Occipital lobe (tissue), 2 donors: ENCODE results near the gene UBASH3B. TPM values are rescaled to one million over a fixed set of nuclear protein-coding genes. Genes with fewer than 3 reads are reported as not detected.

Experiments used
- DNase-seq: peaks from one replicate; lab custom pipeline; 2025; lab: John Stamatoyannopoulos, UW
- total RNA-seq: library from RNA; depleted of rRNA; stranded (reverse); fragments of >200 nt; gene quantifications from one replicate; pipeline ENCODE4 v1.2.3, GENCODE V29; 2014

UBASH3B gene
- total RNA-seq, 1 donor from 2014 or later: 23.4 TPM

DNA sequence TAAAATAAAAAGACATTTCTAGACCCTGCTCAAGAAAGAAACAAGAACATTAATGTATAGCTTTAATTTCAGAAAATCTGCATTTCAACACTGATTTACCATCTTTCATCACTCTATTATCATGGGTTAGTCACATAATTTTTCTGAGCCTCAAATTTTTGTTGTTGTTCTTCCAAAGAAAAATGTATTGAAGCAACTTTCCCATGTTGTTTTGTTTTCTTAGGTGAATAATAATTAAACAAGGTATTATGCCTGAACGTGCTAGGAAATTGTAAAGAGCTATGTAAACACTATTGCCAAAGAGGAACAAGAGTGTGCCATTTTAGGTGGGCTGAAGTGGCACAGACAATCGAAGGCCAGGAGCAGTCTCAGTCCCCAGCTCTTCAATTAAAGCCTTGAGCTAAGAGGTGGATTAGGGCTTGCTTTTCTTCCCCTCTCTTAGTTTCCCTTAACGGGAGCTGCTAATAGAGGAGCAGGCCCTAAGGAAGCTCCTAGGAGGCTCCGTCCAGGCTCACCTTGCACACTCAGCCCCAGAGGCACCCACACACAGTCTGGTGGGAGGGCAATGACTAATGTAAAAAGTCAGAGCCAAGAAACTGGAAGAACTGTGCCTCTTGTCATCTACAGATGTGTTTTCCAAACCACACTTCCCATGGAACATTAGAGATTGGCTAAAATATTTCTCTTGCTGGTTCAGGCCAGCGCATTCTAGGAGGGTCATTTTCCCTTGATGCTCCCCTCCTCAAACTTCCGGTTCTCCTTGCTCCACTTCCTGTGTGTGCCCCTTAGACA, 8.8 kb upstream of the UBASH3B start:
- no peak for DNase-seq

DNA sequence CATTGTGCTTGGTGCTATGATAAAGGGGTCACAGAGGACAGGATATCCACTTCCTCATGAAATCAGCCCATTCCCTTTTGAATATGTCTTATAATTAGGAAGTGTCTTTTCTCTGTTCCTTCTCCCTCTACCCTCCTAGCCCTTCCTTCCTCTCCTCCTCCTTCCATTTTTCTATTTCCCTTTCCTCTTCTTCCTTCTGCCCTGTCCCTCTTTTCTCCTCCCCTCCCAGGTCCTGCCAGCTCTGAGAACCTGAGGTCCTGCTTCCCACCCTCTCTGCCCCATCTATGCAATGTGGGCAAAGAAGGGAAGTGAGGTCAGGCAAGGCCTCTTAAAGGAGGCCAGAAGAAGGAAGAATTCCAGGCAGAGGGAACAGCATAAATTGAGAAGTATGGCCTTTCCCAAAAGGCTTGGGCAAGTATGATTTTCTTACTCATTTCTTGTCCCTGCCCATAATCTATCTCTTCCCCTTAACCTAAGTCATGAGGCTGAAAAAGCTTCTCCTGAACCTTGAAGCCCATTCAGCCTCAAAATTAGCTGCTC, 7.7 kb upstream of the UBASH3B start:
- DNase-seq: no peak

DNA sequence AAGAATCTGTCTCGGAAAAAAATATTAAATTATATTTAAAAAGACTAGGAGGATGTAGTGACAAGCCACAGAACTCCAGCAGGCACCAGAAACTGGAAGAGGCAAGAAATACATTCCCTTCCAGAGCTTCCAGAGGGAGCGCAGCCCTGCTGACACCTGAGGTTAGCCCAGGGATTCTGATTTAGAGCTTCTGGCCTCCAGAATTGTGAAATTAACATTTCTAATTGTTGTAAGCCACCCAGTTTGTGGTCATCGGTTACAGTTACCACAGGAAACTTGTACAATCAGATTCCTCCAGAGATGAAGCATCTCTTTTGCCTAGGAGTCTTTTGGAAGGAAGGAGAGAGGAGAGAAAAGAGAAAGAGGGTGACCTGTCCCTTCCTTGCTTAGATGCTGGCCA, 6.4 kb upstream of the UBASH3B start:
- DNase-seq: no peak

DNA sequence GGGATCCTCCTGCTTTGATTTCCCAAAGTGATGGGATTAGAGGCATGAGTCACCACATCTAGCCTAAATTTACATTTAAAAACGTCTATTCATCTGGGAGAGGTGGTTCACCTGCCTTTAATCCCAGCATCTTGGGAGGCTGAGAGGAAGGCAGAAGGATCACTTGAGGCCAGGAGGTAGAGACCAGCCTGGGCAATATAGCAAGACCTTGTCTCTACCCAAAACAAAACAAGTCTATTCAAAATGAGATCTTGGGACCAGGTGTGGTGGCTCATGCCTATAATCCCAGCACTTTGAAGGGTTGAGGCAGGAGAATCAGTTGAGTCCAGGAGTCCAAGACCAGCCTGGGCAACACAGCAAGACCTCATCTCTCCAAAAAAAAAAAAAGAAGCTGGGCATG, 4.9 kb upstream of the UBASH3B start:
- DNase-seq: no peak

DNA sequence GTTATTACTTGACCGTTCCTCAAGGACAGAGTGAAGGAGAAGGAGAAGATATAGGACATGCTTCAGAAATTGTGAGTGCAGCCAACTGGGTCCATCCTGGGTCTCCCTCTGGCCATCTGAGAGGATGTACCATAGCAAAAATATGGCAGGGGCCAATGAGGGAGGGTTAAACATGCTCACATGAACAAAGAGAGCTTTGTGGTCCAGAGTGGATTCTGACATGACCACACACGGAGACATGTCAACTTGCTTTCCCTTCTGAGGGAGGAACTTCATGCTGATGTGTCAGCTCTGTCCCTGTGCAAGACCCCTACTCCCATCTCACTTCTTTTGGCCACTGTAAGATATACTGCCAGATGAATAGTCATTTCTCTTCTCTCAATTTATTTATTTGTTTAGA, 3.0 kb upstream of the UBASH3B start:
- no peak for DNase-seq

DNA sequence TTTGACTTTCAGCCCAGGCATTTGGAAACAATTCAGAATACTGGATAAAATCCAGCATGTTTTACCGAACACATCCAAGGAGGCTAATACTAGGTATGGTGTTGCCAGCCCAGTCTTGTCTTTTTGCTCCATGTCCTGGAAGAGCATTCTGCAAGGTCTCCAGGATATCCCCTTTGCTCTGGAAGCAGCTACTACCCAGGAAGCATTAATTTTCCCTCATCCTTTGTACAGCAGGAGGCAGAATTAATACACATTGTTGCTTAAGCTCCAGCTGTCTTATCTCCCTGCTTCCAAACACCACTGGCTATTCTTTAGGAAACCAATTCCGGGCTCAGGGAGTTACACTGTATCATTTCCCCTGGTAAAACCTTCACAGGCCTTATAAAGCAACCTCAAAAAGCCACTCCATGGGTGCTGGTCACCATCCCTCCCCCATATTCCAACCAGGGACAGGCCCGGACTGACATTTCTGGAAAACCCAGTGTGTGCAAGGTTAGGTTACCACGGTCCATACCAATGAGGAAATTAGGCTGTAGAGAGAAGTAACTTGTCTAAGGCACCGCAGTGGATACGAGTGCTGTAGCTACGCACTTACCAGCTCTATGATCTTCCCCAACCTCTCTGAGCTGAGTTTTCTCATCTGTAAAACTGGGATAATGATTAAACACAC, 1.5 kb upstream of the UBASH3B start:
- no peak for DNase-seq

DNA sequence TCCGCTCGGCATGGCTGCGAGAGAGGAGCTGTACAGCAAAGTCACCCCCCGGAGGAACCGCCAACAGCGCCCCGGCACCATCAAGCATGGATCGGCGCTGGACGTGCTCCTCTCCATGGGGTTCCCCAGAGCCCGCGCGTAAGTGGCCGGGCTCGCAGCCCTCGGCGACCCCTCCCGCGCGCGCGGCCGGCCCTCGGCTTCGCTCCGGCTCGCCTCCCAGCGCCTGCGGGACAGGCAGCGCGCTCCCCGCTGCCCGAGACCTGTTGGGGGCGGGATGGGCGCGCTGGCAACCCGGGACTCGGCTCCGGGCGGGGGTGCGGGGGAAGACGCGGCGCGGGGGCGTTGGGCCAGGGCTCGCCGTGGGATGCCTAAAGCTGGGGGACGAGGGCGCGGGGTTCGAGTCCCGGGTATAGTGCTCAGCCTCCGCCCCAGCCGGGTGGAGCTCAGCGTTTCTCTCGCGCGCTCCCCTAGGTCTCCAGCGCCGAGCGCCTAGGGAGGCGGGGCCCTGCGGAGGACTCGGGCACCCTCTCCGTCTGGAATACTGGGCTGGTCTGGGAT, 630 bp downstream of the UBASH3B start:
- DNase-seq: peak; percentile 53

DNA sequence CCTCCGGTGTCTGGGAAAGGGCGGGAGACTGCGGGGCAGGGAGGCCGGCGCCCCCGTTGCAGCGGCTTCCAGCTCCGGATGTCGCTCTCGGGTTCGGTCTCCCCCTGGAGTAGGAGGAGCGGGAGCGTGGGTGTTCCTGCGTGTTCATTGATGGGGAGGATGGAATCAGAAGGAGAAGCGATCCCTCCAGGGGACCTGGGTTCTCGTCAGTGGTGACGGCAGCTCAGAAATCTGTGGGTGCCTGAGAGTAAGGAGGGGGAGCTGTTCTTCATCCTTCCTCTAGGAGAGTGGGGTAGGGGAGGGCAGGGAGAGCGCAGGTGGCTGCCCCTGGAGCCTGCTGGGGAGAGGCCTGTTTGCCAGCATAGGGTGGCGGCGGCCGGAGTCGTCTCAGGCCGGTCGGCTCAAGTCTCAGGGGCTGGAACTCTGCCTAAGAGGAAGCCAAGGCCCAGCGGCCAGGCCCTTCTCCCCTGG, 1.1 kb downstream of the UBASH3B start:
- DNase-seq: peak; percentile 51

DNA sequence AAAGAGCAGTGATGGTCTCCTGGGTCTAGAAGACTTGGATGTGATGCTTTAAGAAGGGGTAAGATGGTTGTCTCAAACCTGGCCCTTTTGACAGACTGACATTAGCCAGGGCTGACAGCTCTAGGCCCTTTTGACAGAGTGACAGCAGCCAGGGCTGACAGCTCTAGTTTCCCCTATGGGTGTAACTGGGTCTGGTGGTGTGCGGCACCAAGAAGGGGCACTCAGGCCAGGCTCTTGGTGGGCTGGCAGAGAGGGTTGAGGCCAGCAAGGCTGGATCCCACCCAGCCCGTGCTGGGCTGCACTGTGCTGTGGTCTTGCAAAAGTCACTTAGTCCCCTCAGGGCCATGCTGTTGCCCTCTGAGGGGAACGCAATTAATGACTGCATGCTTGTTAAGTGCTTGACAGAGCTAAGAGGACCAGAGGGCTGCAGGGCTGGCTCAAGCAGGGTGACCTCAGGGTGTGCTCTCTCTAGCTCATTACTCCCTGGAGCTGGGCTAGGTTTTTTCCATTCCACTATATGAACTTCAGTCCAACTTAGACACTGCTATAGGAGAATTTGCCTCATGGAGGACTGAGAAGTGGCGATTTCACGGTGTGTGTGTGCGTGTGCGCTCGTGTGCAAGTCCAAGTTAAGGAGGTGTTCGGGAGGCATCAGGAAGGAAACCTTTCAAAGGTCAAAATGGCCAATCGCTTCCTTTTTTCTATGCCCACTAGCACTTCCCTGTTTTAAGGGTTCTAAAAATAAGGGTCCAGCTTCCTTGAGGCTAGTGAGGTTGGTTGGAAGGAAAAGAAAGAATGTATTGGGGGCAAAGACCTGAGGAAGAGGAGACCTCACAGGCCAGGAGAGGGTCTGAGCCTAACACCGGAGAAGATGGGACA, 4.4 kb downstream of the UBASH3B start:
- no peak for DNase-seq

DNA sequence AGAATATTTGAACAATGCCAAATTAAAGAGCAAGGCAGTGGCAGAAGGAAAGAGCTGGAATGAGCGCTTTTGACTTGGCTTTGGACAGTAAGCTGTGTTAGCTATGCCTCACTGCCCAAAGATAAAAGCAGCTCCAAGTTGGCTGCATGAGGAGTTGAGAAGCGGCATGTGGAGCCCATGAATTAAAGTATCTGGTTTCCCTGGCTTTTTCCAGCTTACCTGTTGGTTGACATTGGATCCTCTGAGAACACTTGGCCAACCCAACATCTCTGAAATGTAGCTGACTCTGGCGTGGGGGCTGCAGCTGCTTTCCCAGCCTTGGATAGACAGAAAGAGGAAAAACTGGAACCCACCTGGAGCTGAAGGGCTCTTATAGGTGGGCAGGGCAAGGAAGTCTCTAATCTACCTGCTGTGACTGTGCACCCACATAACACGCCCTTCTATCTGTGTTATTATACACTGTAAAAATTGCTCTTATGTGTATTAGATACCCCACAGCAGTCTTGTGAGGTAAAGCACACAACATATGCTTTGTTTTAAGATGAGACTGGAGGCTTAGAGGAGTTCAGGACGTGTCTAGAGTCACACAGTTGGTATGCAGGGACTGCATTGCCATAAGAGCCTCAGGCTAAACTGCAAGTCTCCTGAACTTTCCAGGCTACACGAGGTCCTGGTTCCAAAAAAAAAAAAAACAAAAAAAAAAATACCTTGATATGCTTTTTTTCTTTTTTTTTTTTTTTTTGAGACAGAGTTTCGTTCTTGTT, 5.8 kb downstream of the UBASH3B start:
- DNase-seq: no peak

DNA sequence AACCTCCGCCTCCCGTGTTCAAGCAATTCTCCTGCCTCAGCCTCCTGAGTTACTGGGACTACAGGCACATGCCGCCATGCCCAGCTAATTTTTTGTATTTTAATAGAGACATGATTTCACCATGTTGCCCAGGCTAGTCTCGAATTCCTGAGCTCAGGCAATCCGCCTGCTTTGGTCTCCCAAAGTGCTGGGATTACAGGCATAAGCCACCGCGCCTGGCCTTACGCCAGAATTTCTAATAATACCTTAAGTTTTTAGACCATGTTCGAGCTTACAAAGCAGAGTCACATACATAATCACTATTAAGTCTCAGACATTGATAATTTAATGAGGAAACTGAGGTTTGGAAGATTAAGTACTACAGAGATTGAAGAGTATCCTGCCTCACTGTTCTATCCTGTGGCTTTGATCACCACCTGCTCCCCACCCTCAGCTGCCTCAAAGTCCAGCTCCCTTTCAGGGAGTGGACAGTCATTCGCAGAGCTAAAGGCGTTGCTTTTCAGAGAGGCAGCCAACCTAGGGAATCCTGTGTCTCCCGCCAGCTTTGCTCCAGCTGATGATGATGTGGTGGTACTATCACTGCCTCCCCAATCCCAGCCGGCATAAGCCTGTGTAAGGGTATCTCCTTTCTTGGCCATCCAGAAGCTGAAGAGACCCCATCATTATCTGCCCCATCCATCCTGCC, 7.7 kb downstream of the UBASH3B start:
- no peak for DNase-seq

DNA sequence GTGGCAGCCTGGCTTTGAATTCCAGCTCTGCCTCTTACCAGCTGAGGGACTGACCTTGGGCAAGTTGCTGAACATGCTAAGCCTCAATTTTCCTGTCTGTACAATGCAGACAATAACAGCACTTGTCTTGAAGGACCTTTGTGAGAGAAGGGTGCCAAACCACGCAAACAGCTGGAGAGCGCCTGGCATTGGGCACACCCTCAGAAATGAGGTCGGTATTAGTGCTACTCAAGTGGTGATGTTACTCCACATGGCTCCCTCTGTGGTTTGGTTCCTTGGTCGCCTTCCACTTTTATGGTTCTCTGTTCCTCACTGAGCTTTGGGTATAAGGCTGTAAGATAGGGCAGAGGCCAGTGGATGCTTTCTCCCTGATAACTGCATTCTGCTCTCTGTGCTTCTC, 8.2 kb downstream of the UBASH3B start:
- no peak for DNase-seq

DNA sequence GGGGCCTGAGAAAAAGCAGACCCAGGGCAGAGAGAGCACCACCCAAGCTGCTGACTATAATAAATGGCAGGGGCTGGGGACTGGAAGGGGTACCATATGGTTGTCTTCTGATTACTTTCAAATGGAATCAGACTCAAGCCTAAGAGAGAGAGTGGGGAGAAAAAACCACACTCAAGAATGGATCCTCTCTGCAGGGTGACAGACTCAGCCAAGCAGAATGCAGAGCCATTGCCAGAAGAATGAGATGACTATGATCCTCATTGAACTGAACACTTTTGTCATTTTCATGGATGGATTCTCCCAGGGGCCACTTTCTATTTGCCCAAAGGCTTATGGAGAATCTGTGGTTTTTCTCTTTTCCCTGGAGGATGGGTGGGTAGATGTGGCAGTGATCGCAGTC, 8.7 kb downstream of the UBASH3B start:
- no peak for DNase-seq

DNA sequence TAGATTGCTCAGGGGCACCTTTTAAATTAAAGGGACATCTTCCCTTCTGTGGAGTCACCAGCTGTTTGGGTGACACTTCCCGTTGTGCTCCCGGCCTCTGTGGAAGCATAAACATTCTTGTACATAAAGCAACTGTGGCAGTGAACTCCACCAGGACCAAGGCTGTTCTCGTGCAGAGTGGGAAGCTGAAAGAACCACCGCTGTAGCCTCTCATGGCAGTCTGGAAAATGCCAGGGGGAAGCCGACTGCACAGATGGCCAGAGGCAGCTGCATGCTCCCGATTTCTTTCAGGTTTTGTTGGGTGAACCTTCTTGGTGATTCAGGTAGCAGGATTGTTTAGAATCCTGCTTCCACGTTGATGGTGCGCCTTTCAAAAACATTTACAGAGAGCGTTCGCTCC, 10.3 kb downstream of the UBASH3B start:
- DNase-seq: no peak

DNA sequence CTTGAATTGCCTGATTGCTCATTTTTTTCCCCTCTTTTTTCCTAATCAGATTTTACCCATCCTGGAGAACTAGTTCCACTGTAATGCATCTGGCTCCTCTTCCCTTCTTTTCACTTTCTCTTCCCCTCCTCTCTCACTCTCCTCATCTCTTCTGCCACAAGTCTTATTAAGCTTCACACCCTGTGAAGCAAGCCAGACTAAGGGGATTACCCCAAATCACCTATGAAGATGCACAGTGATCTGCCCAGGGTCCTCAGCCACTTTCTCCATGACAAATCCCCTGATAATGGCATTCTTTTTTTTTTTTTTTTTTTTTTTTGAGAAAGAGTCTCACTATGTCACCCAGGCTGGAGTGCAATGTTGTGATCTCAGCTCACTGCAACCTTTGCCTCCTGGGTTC, 11.2 kb downstream of the UBASH3B start:
- DNase-seq: no peak

DNA sequence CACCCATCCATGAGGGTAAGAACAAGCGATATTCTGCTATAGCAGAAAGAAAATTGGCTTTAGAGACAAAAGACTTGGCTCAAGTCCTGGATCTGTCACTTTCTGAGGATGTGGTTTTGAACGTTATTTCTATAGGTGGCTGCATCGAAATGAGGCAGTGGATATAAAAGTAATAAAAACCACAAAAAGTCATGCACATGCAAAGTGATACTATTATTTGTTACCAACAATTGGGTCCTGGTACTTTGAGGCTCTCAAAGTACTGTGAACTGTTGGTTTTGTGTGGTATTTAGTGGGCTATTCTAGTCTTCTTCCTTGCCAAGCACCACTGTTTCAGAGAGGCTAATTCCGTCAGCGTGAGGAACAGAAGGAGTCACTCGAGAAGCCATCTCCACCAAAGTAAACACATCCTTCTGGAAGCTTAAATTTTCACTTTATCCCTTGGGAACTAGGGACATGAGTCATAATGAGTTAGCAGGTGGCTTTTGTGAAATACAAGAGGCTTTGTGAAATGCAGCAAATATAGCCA, 13.1 kb downstream of the UBASH3B start:
- no peak for DNase-seq

DNA sequence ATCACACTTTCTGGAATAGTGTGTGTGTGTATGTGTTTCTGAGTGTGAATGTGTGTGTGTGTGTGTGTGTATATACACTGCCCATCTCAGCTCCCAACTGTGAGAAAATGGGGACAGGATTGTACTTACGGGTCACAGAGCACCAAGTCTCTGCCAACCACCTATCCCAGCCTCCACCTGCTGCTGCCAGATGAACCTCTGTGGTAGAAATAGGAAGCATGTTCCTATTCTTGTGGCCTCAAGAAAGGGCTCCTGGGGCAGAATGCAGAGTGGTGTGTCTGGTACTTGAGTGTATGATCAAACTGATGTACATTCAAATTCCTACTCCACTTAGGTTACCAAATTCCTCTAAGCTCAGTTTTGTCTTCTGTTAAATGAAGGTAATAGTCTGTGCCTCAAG, 14.6 kb downstream of the UBASH3B start:
- DNase-seq: no peak

DNA sequence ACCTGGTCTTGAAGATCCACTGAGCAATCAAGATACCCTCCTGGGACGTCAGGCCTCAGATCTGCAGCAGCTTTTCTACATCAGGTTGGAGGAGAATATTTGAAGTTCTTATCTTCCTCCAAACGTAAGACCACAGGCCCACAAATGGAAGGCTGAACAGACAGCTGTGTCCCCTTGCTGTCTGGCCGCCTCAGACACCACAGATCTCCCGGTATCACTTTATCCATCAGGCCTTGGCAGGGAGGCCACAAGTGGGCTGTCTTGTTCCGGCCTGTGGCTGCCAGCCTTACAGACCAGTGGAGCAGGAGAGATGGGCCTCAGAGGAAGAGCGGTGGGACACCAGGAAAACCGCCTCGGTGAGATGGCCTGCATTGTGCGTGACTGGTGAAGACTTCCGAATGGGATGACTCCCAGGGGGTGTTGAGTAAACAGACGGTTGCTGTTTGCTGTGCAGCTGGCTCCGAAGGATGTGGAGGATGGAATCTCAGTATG, 15.9 kb downstream of the UBASH3B start:
- DNase-seq: no peak

DNA sequence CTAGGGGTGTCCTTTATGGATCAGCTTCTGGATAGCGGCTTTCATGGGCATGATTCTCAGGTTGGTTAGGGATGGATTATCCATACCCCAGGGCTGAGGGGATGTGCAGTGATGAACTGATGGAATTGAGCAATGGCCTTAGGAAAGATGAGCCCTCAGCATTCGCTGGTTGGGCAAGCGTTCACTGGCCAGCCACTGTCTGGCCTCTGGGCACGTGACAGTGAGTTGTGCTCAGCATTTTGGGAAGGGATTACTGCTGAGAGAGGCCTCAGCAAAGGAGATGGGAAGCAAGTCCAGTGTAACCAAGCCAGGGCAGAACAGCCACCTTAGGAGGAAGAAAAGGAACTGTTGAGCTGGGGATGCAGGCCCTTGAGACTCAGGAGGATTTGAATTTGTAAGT, 17.4 kb downstream of the UBASH3B start:
- DNase-seq: no peak

DNA sequence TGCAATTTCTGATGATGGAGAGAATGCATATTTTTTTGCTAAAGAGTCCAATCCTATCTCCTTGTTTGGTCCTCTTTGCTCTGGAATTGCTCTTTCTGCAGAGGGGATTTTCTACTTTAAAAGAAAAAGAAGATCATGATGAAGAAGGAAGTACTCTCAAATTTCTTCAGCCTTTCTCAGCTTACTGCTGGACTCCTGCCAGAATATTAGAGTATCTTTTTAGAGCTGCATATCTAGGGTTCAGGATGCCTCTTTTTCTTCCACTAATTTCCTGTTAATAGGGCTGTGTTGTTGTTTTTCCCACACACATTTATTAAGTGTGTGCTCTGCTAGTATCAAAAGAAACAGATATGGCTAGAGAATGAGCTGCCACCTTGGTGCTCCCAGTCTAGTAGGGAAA, 18.2 kb downstream of the UBASH3B start:
- DNase-seq: no peak
